Endodermal cell (in vitro differentiated cells): ENCODE results near the gene MCAM. TPM values are rescaled to one million over a fixed set of nuclear protein-coding genes. Genes with fewer than 3 reads are reported as not detected.

Source experiments
- DNase-seq: peaks from one replicate; pipeline ENCODE4 v3.0.0-alpha.2; 2017
- H3K27ac ChIP-seq: 2 replicates; pipeline ENCODE4 v1.5.1; 2013; ENCODE audit warnings: mild to moderate bottlenecking, low read depth, low read length, moderate library complexity
- H3K27me3 ChIP-seq: 2 replicates; pipeline ENCODE4 v1.6.1; 2013; ENCODE audit warnings: mild to moderate bottlenecking, low read length, moderate library complexity; ENCODE audit not compliant: insufficient read depth, control insufficient read depth, poor library complexity, severe bottlenecking
- H3K36me3 ChIP-seq: 2 replicates; pipeline ENCODE4 v1.7.0; 2013; ENCODE audit warnings: mild to moderate bottlenecking, low read length, moderate library complexity; ENCODE audit not compliant: control insufficient read depth, insufficient read depth
- H3K4me1 ChIP-seq: one replicate; pipeline ENCODE4 v1.7.0; 2013; ENCODE audit warnings: low read length; ENCODE audit not compliant: control insufficient read depth, insufficient read depth
- H3K4me3 ChIP-seq: 2 replicates; pipeline ENCODE4 v1.5.1; 2013; ENCODE audit warnings: mild to moderate bottlenecking, low read length, moderate library complexity
- H3K9ac ChIP-seq: 2 replicates; pipeline ENCODE4 v1.6.1; 2013; ENCODE audit warnings: mild to moderate bottlenecking, low read length, moderate library complexity; ENCODE audit not compliant: poor library complexity, severe bottlenecking; ENCODE audit errors: extremely low read depth
- H3K9me3 ChIP-seq: 2 replicates; pipeline ENCODE4 v1.6.1; 2013; ENCODE audit warnings: mild to moderate bottlenecking, low read length, moderate library complexity; ENCODE audit not compliant: control insufficient read depth
- H3K27ac Mint-ChIP-seq: 2 replicates; pipeline ENCODE4 v1.8.0; 2020; ENCODE audit warnings: mixed read lengths
- H3K27me3 Mint-ChIP-seq: 2 replicates; pipeline ENCODE4 v1.8.0; 2021; ENCODE audit warnings: mild to moderate bottlenecking, mixed read lengths; ENCODE audit not compliant: insufficient read depth
- H3K36me3 Mint-ChIP-seq: 2 replicates; pipeline ENCODE4 v1.8.0; 2020; ENCODE audit warnings: low read depth, mixed read lengths
- H3K4me1 Mint-ChIP-seq: 2 replicates; pipeline ENCODE4 v1.8.0; 2020; ENCODE audit warnings: mixed read lengths
- H3K4me3 Mint-ChIP-seq: 2 replicates; pipeline ENCODE4 v1.8.0; 2020; ENCODE audit warnings: mild to moderate bottlenecking, moderate library complexity, mixed read lengths
- H3K9me3 Mint-ChIP-seq: 2 replicates; pipeline ENCODE4 v1.8.0; 2020; ENCODE audit warnings: mild to moderate bottlenecking, mixed read lengths
- WGBS, 2 experiments: methylation state at CpG; one replicate each; pipeline versions ENCODE4 v1.1.5 to v1.1.7; 2013; ENCODE audit warnings: missing lambda C conversion rate in 2 of 2, mixed read lengths in 1 of 2; ENCODE audit not compliant: insufficient coverage in 1 of 2, insufficient read length in 1 of 2; 5-methylcytosine and 5-hydroxymethylcytosine counted together
- long read RNA-seq, 4 experiments: library from polyadenylated mRNA in 2 of 4; library from RNA in 1 of 4; library from capped mRNA in 1 of 4; stranded (forward) in 3 of 4; unstranded in 1 of 4; transcript quantifications; one replicate each; pipeline ENCODE4 v2.0.0, GENCODE V29; 2020 to 2021; ENCODE audit warnings: inconsistent platforms in 1 of 4
- polyA plus RNA-seq, 2 experiments: library from polyadenylated mRNA; stranded (reverse); fragments of 50-300 nt; gene quantifications; one replicate each; pipeline ENCODE4 v1.2.3, GENCODE V29; 2013
- total RNA-seq, 2 donors: library from RNA; stranded (reverse); fragmentation: NEBNext Ultra II Directional in 1 of 2; extraction: Animal tissue kit (Norgen Biotek cat#: 25700) in 1 of 2; gene quantifications; 2 replicates in 1 of 2; 3 replicates in 1 of 2; pipeline ENCODE4 v1.2.1, GENCODE V29; 2021
- TF ChIP-seq, protein P1 (sequence below): fragments of 200-600 bp; sonication (generic); conservative IDR thresholded peaks from 2 replicates; pipeline ENCODE4 v1.5.0; 2021; ENCODE audit warnings: antibody characterized with exemption, mild to moderate bottlenecking

The MCAM gene, protein sequence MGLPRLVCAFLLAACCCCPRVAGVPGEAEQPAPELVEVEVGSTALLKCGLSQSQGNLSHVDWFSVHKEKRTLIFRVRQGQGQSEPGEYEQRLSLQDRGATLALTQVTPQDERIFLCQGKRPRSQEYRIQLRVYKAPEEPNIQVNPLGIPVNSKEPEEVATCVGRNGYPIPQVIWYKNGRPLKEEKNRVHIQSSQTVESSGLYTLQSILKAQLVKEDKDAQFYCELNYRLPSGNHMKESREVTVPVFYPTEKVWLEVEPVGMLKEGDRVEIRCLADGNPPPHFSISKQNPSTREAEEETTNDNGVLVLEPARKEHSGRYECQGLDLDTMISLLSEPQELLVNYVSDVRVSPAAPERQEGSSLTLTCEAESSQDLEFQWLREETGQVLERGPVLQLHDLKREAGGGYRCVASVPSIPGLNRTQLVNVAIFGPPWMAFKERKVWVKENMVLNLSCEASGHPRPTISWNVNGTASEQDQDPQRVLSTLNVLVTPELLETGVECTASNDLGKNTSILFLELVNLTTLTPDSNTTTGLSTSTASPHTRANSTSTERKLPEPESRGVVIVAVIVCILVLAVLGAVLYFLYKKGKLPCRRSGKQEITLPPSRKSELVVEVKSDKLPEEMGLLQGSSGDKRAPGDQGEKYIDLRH
- total RNA-seq, result 10 to 100 TPM; 21.9 to 28.3 TPM
- 18.9 TPM for polyA plus RNA-seq (2013, experiment 1 of 2)
- 19.8 TPM for polyA plus RNA-seq (2013, experiment 2 of 2)
- long read RNA-seq, experiment 1, partial matches to known transcripts, result 2 of 8 reads
- long read RNA-seq, experiment 1, other reads (novel, unspliced or antisense), result 4 of 8 reads
- long read RNA-seq, experiment 2, transcript MCAM-201 (16 exons, 3,313 nt), result major isoform, 6 of 12 reads
- long read RNA-seq, experiment 2, partial matches to known transcripts, result 1 of 12 reads
- long read RNA-seq, experiment 2, other reads (novel, unspliced or antisense), result 5 of 12 reads
- long read RNA-seq, experiment 3, transcript MCAM-201 (16 exons, 3,313 nt), result major isoform, 70 of 101 reads
- long read RNA-seq, experiment 3, partial matches to known transcripts, result 11 of 101 reads
- long read RNA-seq, experiment 3, other reads (novel, unspliced or antisense), result 20 of 101 reads
- long read RNA-seq, experiment 4, partial matches to known transcripts, result 2 of 2 reads
- long read RNA-seq, experiment 4, other reads (novel, unspliced or antisense), result 0 of 2 reads

DNA sequence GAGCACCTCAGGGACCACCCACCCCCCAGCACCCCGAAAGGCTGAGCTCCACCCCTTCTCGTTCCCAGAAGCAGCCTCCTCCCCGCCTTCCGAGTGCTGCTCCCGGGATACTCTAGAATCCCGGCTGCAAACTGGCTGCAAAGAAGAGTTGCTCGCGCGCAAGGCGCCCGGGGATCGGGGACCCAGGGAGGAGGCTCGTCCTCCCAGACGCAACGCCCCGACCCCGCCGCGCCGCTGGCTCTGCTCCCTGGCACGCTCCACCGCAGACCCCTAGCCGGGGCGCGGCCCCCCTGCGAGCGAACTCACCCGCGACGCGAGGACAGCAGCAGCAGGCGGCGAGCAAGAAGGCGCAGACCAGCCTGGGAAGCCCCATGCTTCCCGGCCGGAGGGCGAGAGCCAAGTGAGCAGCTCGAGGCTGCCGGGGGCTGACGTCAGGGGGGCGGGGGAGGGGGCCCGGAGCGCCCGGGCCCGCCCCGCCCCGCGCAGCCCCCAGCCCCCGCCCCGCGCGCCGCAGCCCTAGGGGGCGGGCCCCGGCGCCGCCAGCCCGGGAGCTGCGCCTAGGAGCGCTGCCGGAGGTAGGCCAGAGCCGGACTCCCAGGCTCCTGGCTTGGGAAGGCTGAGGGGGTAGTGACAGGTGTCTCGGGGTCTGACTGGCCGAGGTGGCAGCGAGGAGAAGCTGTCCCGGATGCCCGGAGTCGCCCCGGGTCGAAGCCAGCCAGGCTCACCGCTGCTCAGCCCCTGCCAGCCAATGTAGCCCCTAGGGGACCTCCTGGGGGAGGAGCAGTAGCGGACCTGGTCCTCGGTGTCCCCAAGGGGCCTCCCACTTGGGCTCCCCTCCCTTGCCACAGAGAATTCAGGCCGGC is at the start of gene MCAM:
TSS of gene MCAM (minus strand) at position 402 of the 863 bp plus-strand sequence. CDS start at position 373, 29 bp downstream.
- H3K36me3 Mint-ChIP-seq, result peaks cover 13% of the 10 kb centered on the region
- H3K27me3 Mint-ChIP-seq, result peaks cover 23% of the 10 kb centered on the region
- H3K9ac ChIP-seq, result peak within 1 kb of the TSS; percentile 51
- H3K4me3 ChIP-seq, result peak within 1 kb of the TSS; percentile 82
- WGBS, 2 experiments, result 2% methylated on average over 17 to 74 of the region's 74 CpGs
- H3K4me1 Mint-ChIP-seq, result peaks cover 33% of the 10 kb centered on the region
- H3K27ac ChIP-seq, result no peak within 1 kb of the TSS
- TF ChIP-seq, protein P1, sequence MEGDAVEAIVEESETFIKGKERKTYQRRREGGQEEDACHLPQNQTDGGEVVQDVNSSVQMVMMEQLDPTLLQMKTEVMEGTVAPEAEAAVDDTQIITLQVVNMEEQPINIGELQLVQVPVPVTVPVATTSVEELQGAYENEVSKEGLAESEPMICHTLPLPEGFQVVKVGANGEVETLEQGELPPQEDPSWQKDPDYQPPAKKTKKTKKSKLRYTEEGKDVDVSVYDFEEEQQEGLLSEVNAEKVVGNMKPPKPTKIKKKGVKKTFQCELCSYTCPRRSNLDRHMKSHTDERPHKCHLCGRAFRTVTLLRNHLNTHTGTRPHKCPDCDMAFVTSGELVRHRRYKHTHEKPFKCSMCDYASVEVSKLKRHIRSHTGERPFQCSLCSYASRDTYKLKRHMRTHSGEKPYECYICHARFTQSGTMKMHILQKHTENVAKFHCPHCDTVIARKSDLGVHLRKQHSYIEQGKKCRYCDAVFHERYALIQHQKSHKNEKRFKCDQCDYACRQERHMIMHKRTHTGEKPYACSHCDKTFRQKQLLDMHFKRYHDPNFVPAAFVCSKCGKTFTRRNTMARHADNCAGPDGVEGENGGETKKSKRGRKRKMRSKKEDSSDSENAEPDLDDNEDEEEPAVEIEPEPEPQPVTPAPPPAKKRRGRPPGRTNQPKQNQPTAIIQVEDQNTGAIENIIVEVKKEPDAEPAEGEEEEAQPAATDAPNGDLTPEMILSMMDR, result no peak
- peaks cover 16% of the 10 kb centered on the region for H3K27me3 ChIP-seq
- peaks cover 13% of the 10 kb centered on the region for H3K36me3 ChIP-seq
- H3K4me3 Mint-ChIP-seq, result peak within 1 kb of the TSS; percentile 62
- H3K4me1 ChIP-seq, result peaks cover 21% of the 10 kb centered on the region
- peak; percentile 88 for DNase-seq
- no peaks in the 10 kb centered on the region for H3K9me3 Mint-ChIP-seq
- no peaks in the 10 kb centered on the region for H3K9me3 ChIP-seq
- H3K27ac Mint-ChIP-seq, result peak within 1 kb of the TSS; percentile 17

DNA sequence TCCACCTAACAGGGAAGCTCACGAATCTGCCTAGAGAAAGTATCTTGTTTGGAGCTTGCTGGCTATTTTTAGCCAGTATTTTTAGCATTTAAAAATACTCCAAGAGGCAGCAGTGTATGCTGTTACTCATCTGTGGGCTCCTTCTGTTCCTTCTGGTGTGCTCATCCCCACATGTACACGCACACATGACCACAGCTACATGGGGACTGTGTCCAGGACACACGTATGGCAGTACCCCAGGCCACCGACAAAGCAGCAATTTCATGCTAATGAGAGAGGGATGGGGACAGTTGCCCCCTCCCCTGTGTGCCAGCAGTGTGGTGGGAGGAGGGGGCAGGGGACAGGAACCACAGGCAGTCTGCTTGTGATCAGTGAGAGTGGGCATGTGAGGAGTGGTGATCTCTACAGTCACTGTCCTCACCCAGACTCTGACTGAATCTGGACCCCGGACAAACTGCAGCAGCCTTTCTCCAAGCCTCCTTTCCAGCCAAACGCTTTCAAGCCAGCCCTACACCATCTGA is 48.2 kb upstream of the MCAM start:
- Histone ChIP-seq H3K4me3 (no peak overlapping the region), H3K9ac (no peak overlapping the region), H3K9me3 (no peaks in the 10 kb centered on the region), H3K36me3 (peaks cover 28% of the 10 kb centered on the region), H3K4me1 (peaks cover 35% of the 10 kb centered on the region), H3K27me3 (peaks cover 14% of the 10 kb centered on the region), H3K27ac (no peak overlapping the region)
- peaks cover 42% of the 10 kb centered on the region for H3K27me3 Mint-ChIP-seq
- peaks cover 20% of the 10 kb centered on the region for H3K36me3 Mint-ChIP-seq
- peaks cover 43% of the 10 kb centered on the region for H3K4me1 Mint-ChIP-seq
- H3K9me3 Mint-ChIP-seq, result no peaks in the 10 kb centered on the region
- TF ChIP-seq, protein P1, result no peak
- 90 to 100% methylated on average over 1 to 6 of the region's 6 CpGs for WGBS, 2 experiments
- DNase-seq, result peak; percentile 35
- H3K27ac Mint-ChIP-seq, result no peak overlapping the region
- no peak overlapping the region for H3K4me3 Mint-ChIP-seq
